Stimulated activated memory B cell treated with anti-CD40 and anti-IgM and Interleukin-4, amounts not matched to agents 10 μg/mL and 1 μg/mL and 100 μg/mL, for 72 hours (primary cell): Measurements from ENCODE around the gene IL1RL2.

Experiments used
- ATAC-seq: fragments of 150-1000 bp; cut with Tn5 transposase; 2 replicates; pipeline ENCODE4 v1.10.0; 2021
- H3K27ac Mint-ChIP-seq: one replicate; pipeline ENCODE4 v1.8.0; 2022; ENCODE audit warnings: mild to moderate bottlenecking, mixed read lengths
- H3K27me3 Mint-ChIP-seq: one replicate; pipeline ENCODE4 v1.8.0; 2022; ENCODE audit warnings: mixed read lengths
- H3K36me3 Mint-ChIP-seq: one replicate; pipeline ENCODE4 v1.8.0; 2022; ENCODE audit warnings: mixed read lengths
- H3K4me1 Mint-ChIP-seq: one replicate; pipeline ENCODE4 v1.8.0; 2022; ENCODE audit warnings: mixed read lengths
- H3K4me3 Mint-ChIP-seq: one replicate; pipeline ENCODE4 v1.8.0; 2022; ENCODE audit warnings: mild to moderate bottlenecking, moderate library complexity, mixed read lengths
- H3K9me3 Mint-ChIP-seq: one replicate; pipeline ENCODE4 v1.8.0; 2022; ENCODE audit warnings: mixed read lengths

The IL1RL2 gene

GRCh38 chr2:102278720-102279390, 92.0 kb downstream of the IL1RL2 start:
- no peak for ATAC-seq
- H3K4me1 Mint-ChIP-seq: no peaks in the 10 kb centered on the region
- peaks cover 31% of the 10 kb centered on the region for H3K27me3 Mint-ChIP-seq
- H3K36me3 Mint-ChIP-seq: no peaks in the 10 kb centered on the region
- no peak overlapping the region for H3K27ac Mint-ChIP-seq
- H3K9me3 Mint-ChIP-seq: peaks cover 5% of the 10 kb centered on the region
- no peak overlapping the region for H3K4me3 Mint-ChIP-seq

- H3K4me1 Mint-ChIP-seq: no peaks in the 10 kb centered on the region
- no peak overlapping the region for H3K4me3 Mint-ChIP-seq
- H3K36me3 Mint-ChIP-seq: no peaks in the 10 kb centered on the region
- ATAC-seq: no peak
- H3K27ac Mint-ChIP-seq: no peak overlapping the region
- peaks cover 5% of the 10 kb centered on the region for H3K9me3 Mint-ChIP-seq
- H3K27me3 Mint-ChIP-seq: peaks cover 31% of the 10 kb centered on the region
Measured at GRCh38 chr2:102279391-102279735, 92.5 kb downstream of the IL1RL2 start.

GRCh38 chr2:102282678-102283091, 95.9 kb downstream of the IL1RL2 start:
- Mint-ChIP-seq H3K9me3 (no peaks in the 10 kb centered on the region), H3K4me1 (no peaks in the 10 kb centered on the region), H3K36me3 (no peaks in the 10 kb centered on the region), H3K27ac (no peak overlapping the region), H3K27me3 (peaks cover 5% of the 10 kb centered on the region), H3K4me3 (no peak overlapping the region)
- no peak for ATAC-seq

- H3K4me3 Mint-ChIP-seq: no peak overlapping the region
- no peaks in the 10 kb centered on the region for H3K36me3 Mint-ChIP-seq
- H3K27me3 Mint-ChIP-seq: peaks cover under 1% of the 10 kb centered on the region
- ATAC-seq: no peak
- no peak overlapping the region for H3K27ac Mint-ChIP-seq
- H3K4me1 Mint-ChIP-seq: no peaks in the 10 kb centered on the region
- no peaks in the 10 kb centered on the region for H3K9me3 Mint-ChIP-seq
Measured at GRCh38 chr2:102283996-102284395, 97.2 kb downstream of the IL1RL2 start.

- no peaks in the 10 kb centered on the region for H3K36me3 Mint-ChIP-seq
- no peak overlapping the region for H3K27ac Mint-ChIP-seq
- no peak overlapping the region for H3K4me3 Mint-ChIP-seq
- H3K27me3 Mint-ChIP-seq: peaks cover 7% of the 10 kb centered on the region
- no peak for ATAC-seq
- no peaks in the 10 kb centered on the region for H3K9me3 Mint-ChIP-seq
- H3K4me1 Mint-ChIP-seq: no peaks in the 10 kb centered on the region
Measured at GRCh38 chr2:102284611-102285010, 97.8 kb downstream of the IL1RL2 start.

- H3K27me3 Mint-ChIP-seq: peaks cover 12% of the 10 kb centered on the region
- H3K36me3 Mint-ChIP-seq: no peaks in the 10 kb centered on the region
- H3K9me3 Mint-ChIP-seq: no peaks in the 10 kb centered on the region
- H3K4me1 Mint-ChIP-seq: no peaks in the 10 kb centered on the region
- no peak overlapping the region for H3K4me3 Mint-ChIP-seq
- H3K27ac Mint-ChIP-seq: no peak overlapping the region
- no peak for ATAC-seq
Measured at GRCh38 chr2:102285368-102285767, 98.5 kb downstream of the IL1RL2 start.

GRCh38 chr2:102286041-102286440, 99.2 kb downstream of the IL1RL2 start:
- Mint-ChIP-seq H3K4me1 (no peaks in the 10 kb centered on the region), H3K27me3 (peaks cover 14% of the 10 kb centered on the region), H3K9me3 (no peaks in the 10 kb centered on the region), H3K4me3 (no peak overlapping the region), H3K27ac (no peak overlapping the region), H3K36me3 (no peaks in the 10 kb centered on the region)
- no peak for ATAC-seq

GRCh38 chr2:102289129-102289528, 102.3 kb downstream of the IL1RL2 start:
- Mint-ChIP-seq H3K4me3 (no peak overlapping the region), H3K27ac (no peak overlapping the region), H3K4me1 (peaks cover 6% of the 10 kb centered on the region)

More at GRCh38 chr2:102289129-102289528, 102.3 kb downstream of the IL1RL2 start:
- H3K9me3 Mint-ChIP-seq: no peaks in the 10 kb centered on the region
- peaks cover 37% of the 10 kb centered on the region for H3K27me3 Mint-ChIP-seq
- ATAC-seq: no peak
- H3K36me3 Mint-ChIP-seq: no peaks in the 10 kb centered on the region
